Globus pallidus (tissue), 1 donor: Measurements from ENCODE around the gene IL20.
"Not testable (repeated sequence)": the region's sequence is repeated elsewhere in the genome, so short reads cannot be mapped to it uniquely, and the experiment has no call there.

Experiments
- DNase-seq: peaks from one replicate; pipeline ENCODE4 v3.0.0-alpha.2; 2015; ENCODE audit warnings: low spot score

Gene IL20

GRCh38 chr1:206842854-206843253 is 22.6 kb upstream of the IL20 start:
- DNase-seq, result no peak

GRCh38 chr1:206843626-206844025 is 21.8 kb upstream of the IL20 start:
- DNase-seq, result no peak

- no peak for DNase-seq
Measured at GRCh38 chr1:206846487-206846886, 18.9 kb upstream of the IL20 start.

GRCh38 chr1:206847337-206847834 is 18.0 kb upstream of the IL20 start:
- DNase-seq, result no peak

DNA sequence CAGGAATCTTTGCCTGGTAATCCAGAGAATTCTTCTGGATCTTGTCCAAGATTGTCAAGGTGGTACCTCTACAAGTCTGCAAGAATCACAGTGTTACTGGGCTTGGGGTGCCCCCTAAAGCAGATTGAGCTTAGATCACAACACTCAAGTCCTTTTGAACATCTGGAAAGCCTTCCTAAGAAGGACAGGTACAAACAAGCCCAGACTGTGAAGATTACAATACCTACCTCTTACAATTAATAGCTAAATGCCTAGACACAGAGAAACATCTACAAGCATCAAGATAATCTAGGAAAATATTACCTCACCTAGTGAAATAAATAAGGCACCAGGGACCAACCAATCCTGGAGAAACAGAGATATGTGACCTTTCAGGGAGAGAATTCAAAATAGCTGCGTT is 17.5 kb upstream of the IL20 start:
- no peak for DNase-seq

GRCh38 chr1:206850401-206850800 is 15.0 kb upstream of the IL20 start:
- DNase-seq, result no peak

DNA sequence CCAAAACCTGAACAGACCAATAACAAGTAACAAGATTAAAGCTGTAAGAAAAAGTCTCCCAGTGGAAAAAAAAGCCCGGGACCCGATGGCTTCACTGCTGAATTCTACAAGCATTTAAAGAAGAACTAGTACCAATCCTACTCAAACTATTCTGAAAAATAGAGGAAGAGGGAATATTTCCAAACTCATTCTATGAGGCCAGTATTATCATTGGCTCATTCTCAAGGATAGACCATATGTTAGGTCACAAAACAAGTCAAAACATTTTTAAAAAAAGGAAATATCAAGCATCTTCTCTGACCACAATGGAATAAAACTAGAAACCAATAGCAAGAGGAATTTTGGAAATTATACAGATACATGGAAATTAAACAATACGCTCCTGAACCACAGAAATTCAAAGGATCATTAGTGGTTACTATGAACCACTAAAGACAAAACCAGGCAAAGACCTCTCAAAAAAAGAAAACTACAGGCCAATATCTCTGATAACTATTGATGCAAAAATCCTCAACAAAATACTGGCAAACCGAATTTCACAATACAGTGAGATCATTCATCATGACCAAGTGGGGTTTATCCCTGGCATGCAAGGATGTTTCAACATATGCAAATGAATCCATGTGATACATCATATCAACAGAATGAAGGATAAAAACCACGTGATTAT is 13.9 kb upstream of the IL20 start:
- no peak for DNase-seq

DNA sequence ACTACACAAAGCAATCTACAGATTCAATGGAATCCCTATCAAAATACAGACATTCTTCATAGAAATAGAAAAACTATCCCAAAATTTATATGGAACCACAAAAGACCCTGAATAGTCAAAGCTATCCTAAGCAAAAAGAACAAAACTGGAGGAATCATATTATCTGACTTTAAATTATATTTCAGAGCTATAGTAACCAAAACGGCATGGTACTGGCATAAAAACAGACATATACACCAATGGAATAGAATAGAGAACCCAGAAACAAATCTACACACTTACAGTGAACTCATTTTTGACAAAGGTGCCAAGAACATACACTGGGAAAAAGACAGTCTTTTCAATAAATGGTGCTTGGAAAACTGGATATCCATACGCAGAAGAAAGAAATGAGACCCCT is 12.8 kb upstream of the IL20 start:
- not testable (repeated sequence) for DNase-seq

- not testable (repeated sequence) for DNase-seq
Measured at GRCh38 chr1:206853696-206854095, 11.7 kb upstream of the IL20 start.

DNA sequence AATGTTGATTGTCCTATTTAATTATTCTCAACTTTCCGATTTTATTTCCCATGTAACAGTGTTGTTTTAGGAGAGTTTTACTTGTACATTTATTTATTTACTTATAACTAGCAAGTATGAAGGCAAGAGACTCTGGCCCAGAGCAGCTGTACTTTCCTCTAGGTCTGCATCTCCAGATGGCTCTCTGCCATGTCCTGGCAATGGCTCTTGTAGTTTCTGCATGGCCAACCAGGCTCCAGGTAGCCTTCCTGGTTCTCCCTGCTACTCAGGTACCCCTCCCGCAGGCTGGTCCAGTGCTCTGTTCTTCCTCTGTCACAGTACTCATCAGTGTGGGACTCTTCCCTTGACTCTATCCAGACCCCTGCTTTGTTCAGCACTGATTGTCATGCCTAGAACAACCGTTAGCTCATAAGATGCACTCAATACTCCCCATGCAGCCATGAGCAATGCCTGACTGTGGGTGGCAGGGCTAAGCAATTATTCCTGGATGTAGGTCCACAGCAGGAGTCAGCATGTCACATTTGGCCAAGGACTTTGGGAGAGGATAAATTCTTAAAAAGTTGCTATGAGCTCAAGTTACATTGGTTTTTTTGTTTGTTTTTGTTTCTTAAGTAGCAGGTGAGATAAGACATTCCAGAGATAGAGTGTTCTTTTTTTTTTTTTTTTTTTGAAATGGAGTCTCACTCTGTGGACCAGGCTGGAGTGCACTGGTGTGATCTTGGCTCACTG is 10.9 kb upstream of the IL20 start:
- DNase-seq, result no peak

DNA sequence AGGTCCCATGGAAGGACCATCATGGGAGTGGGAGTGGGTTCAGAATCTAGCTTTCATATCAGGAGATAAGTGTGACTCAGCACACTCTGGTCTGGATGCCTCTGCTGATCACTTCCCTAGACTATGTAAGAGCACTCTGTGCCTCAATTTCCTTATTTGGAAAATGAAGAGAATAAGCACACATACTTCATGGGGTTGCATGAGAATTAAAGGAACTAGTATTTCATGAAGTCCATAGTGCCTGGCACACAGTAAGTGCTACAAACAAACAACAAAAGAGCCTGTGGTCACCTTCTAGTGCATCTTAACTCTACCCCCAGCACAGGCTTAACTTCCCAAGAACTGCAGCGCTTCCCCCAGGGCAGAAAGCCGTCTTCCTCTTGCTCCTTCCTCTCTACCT is 9.6 kb upstream of the IL20 start:
- no peak for DNase-seq

GRCh38 chr1:206856674-206857464 is 8.6 kb upstream of the IL20 start:
- DNase-seq, result no peak

DNA sequence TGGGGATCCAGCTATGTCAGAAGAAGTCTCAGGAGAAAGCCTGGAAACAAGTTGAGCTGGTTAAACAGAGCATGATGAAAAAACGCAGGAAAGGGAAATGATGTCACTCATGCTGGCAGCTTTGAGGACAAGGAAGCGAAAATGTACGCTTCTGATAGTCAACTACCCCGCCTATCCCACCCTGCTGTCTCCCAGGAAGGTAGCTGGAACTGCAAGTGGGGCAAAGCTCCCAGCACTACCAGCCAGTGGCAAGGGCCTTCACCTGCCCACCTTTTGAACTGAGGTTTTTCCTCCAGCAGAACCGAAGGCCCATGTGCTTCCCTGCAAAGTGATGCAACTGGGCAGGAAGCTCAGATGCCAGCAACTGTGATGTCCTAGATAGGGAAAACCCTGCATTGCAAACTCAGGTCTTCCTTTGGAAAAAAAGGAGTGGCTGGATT is 6.3 kb upstream of the IL20 start:
- peak; percentile 24 for DNase-seq

GRCh38 chr1:206860165-206860564 is 5.3 kb upstream of the IL20 start:
- DNase-seq, result no peak

DNA sequence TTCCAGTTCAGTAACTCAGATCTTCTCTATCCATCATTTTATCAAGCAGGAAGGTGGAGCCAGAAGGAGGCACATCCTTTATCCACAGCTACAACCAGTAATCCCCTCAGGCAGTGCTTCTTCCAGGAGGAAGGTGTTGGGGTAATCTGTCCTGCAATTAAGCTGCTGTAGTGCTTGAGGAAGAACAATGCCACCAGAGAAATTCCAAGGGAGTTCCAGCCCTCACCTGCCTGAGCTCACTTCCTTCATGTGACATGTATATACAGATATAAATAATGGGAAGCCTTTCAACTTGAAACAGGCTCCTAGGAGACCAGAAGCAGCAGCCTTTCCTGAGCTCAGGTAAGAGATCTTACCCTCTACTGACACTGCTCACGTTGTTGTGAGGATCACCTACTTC is 2.2 kb upstream of the IL20 start:
- no peak for DNase-seq

DNA sequence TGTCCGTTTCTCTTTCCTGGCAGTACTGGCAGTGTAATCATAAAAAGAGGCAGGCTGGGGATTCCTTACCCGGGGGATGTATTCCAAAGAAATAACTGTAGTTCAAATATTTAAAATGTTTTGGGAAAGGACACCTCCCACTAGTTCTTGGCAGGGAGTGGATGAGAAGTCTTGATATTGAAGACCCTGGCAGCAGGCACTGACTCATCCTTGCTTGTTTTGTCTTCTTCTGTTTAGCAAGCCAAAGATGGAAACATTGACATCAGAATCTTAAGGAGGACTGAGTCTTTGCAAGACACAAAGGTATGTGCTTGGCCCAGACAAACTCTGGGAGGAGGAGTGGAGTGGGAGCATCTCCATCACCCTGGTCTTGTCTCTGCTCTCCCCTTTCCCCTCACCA is 639 bp downstream of the IL20 start:
- no peak for DNase-seq

- no peak for DNase-seq
Measured at GRCh38 chr1:206867239-206867638, 1.8 kb downstream of the IL20 start.

GRCh38 chr1:206867716-206868115 is 2.3 kb downstream of the IL20 start:
- DNase-seq, result no peak

DNA sequence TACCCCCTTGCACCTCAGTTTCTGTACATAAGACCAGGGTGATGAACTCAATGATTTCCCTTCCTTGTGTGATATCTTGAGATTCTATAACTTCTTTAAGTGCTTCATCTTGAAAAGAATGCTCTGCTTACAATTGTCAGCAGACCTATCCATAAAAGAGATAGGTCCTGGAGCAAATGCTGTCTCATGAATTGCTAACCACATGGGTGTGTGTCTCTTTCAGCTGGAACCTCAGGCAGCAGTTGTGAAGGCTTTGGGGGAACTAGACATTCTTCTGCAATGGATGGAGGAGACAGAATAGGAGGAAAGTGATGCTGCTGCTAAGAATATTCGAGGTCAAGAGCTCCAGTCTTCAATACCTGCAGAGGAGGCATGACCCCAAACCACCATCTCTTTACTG is 2.8 kb downstream of the IL20 start:
- DNase-seq, result no peak

GRCh38 chr1:206872139-206872538 is 6.7 kb downstream of the IL20 start:
- DNase-seq, result no peak

DNA sequence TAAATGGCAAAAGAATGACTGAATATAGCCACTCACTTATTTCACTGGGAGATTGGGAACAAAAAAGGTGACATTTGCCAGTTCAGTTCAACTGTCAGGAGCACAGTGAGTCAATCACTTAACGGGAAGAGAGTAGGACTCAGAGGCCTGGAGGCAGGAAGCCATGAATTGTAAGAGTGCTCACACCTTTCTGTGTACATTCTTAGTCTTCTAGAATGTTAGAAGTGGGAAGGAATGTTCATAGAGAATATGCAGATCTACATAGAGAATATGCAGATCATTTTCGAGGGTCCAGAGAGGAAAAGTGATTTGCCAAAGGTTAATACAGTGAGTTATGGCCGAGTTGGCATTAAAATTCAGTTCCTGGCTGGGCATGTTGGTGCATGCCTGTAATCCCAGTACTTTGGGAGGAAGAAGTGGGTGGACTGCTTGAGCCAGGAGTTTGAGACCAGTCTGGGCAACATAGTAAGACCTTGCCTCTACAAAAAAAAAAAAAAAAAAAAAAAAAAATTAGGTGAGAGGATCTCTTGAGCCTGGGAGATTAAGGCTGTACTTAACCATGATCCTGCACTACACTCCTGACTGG is 8.3 kb downstream of the IL20 start:
- no peak for DNase-seq

GRCh38 chr1:206875752-206876377 is 10.4 kb downstream of the IL20 start:
- no peak for DNase-seq
